Spleen (tissue), 11 donors: ENCODE measurements around the gene UBR2. TPM values are rescaled to one million over a fixed set of nuclear protein-coding genes. Genes with fewer than 3 reads are reported as not detected.

Source experiments
- DNase-seq: peaks from one replicate; pipeline ENCODE4 v3.0.0-alpha.2; 2020
- H3K27ac ChIP-seq, 8 donors: fragments of 200-600 bp; sonication (generic) in 7 of 8; 1 replicate in 4 of 8; 2 replicates in 4 of 8; pipeline versions ENCODE4 v1.5.0 to v1.8.0; 2016 to 2021; ENCODE audit warnings: inconsistent platforms in 4 of 8, mild to moderate bottlenecking in 4 of 8, moderate library complexity in 1 of 8
- H3K27me3 ChIP-seq, 7 donors: fragments of 200-600 bp; sonication (generic) in 6 of 7; replicated peaks in 1 of 7; 1 replicate in 4 of 7; 2 replicates in 3 of 7; pipeline versions ENCODE4 v1.5.0 to v1.8.0; 2016 to 2021; ENCODE audit warnings: inconsistent platforms in 3 of 7, mild to moderate bottlenecking in 1 of 7
- H3K36me3 ChIP-seq, 6 donors: fragments of 200-600 bp; sonication (generic) in 5 of 6; 1 replicate in 4 of 6; 2 replicates in 2 of 6; pipeline versions ENCODE4 v1.5.0 to v1.8.0; 2016 to 2021; ENCODE audit warnings: inconsistent platforms in 2 of 6
- H3K4me1 ChIP-seq, 6 donors: fragments of 200-600 bp; sonication (generic) in 5 of 6; 1 replicate in 3 of 6; 2 replicates in 3 of 6; pipeline versions ENCODE4 v1.5.0 to v1.8.0; 2016 to 2021; ENCODE audit warnings: inconsistent platforms in 3 of 6
- H3K4me3 ChIP-seq, 8 donors: fragments of 200-600 bp; sonication (generic) in 7 of 8; 1 replicate in 4 of 8; 2 replicates in 4 of 8; pipeline versions ENCODE4 v1.5.0 to v1.8.0; 2016 to 2021; ENCODE audit warnings: inconsistent platforms in 4 of 8, mild to moderate bottlenecking in 4 of 8, moderate library complexity in 2 of 8
- H3K9me3 ChIP-seq, 8 donors: fragments of 200-600 bp; sonication (generic) in 7 of 8; 1 replicate in 4 of 8; 2 replicates in 4 of 8; pipeline versions ENCODE4 v1.5.0 to v1.8.0; 2016 to 2021; ENCODE audit warnings: inconsistent platforms in 4 of 8
- POLR2A ChIP-seq, 3 donors: fragments of 450-650 bp; IDR thresholded peaks; one replicate each; pipeline ENCODE4 v1.5.1; 2017; ENCODE audit warnings: antibody characterized with exemption in 3 of 3, mild to moderate bottlenecking in 1 of 3
- POLR2AphosphoS5 ChIP-seq, 3 donors: sonication (generic); formaldehyde crosslinking; IDR thresholded peaks; one replicate each; pipeline ENCODE4 v1.5.1; 2017; ENCODE audit warnings: antibody characterized with exemption in 3 of 3
- WGBS, 5 donors: extraction: QIAGEN DNeasy Blood & Tissue Kit in 3 of 5; methylation state at CpG; one replicate each; pipeline versions ENCODE4 v1.1.5 to v1.1.7; 2013 to 2018; 5-methylcytosine and 5-hydroxymethylcytosine counted together
- intact Hi-C: fragments of 100-400 bp; cut with DNase I; formaldehyde crosslinking; loops from one replicate; pipeline ENCODE4 v1.15.0; 2023; ENCODE audit warnings: low total_unique reads
- polyA plus RNA-seq, 3 donors: library from polyadenylated mRNA; stranded (reverse); fragments of 200-250 nt; gene quantifications; one replicate each; pipeline ENCODE4 v1.2.1, GENCODE V29; 2013
- total RNA-seq, 7 donors: library from RNA; depleted of rRNA in 3 of 7; stranded (reverse); fragments of >200 nt in 3 of 7; fragmentation: NEBNext Ultra II Directional in 4 of 7; extraction: Animal tissue kit (Norgen Biotek cat#: 25700) in 4 of 7; gene quantifications; one replicate each; pipeline versions ENCODE4 v1.1.0 to v1.2.1, GENCODE V29; 2016 to 2021
- TF ChIP-seq, protein P1 (sequence below), 11 experiments: fragments of 200-600 bp in 7 of 11; fragments of 450-650 bp in 4 of 11; sonication (generic) in 4 of 11; IDR thresholded peaks in 8 of 11; conservative IDR thresholded peaks in 3 of 11; 1 replicate in 7 of 11; 2 replicates in 4 of 11; pipeline versions ENCODE4 v1.4.0 to v1.8.0; 2016 to 2021; ENCODE audit warnings: antibody characterized with exemption in 11 of 11, inconsistent platforms in 4 of 11, mild to moderate bottlenecking in 1 of 11
- donor health status: healthy with polysubstance abuse.
- donor health status: DM: no; HTN: no; CAD: no; lungs with moderate emphysema.
- donor health status: DM: no; HTN: no; CAD: no.
- donor health status: Bipolar disorder and iron deficiency.
- donor health status: healthy.
- donor health status: DM: no; HTN: no; CAD: no.
- donor health status: DM: yes; HTN: yes; CAD: no.

UBR2 gene
- total and polyA plus RNA-seq, 10 donors: 7.4 to 51.8 (median 43.7) TPM

DNA sequence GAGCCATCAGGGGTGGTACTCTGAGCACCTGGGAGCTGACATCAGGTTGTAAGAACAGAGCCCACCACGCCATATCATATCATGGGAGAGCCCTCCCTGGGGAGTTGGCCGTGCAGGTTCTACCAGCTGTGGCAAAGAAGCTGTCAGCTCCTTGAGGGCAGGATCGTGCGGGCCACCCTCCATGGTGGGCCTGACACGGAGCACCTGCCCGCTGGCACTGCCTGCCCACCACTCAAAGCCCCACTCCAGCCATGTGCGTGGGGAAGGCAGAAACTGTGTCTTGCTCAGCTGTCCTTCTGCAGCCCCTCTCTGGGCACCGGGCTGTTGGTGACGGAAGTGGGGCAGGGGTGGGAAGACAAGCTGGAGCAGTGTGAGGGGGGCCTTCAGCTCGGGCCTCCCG is 144.3 kb downstream of the UBR2 start:
- Histone ChIP-seq H3K9me3 (peaks cover 0 to 14% (median 9%) of the 10 kb centered on the region in 8 donors), H3K4me1 (no peaks in the 10 kb centered on the region), H3K4me3 (no peak overlapping the region), H3K27me3 (no peaks in the 10 kb centered on the region), H3K27ac (no peak overlapping the region), H3K36me3 (no peaks in the 10 kb centered on the region)
- TF ChIP-seq, protein P1, sequence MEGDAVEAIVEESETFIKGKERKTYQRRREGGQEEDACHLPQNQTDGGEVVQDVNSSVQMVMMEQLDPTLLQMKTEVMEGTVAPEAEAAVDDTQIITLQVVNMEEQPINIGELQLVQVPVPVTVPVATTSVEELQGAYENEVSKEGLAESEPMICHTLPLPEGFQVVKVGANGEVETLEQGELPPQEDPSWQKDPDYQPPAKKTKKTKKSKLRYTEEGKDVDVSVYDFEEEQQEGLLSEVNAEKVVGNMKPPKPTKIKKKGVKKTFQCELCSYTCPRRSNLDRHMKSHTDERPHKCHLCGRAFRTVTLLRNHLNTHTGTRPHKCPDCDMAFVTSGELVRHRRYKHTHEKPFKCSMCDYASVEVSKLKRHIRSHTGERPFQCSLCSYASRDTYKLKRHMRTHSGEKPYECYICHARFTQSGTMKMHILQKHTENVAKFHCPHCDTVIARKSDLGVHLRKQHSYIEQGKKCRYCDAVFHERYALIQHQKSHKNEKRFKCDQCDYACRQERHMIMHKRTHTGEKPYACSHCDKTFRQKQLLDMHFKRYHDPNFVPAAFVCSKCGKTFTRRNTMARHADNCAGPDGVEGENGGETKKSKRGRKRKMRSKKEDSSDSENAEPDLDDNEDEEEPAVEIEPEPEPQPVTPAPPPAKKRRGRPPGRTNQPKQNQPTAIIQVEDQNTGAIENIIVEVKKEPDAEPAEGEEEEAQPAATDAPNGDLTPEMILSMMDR (IDR thresholded peaks at IDR 0.05 in 8 of 11, conservative IDR thresholded peaks at IDR 0.05 in 3 of 11): no peak
- no peak for TF ChIP-seq POLR2AphosphoS5 (IDR thresholded peaks at IDR 0.05)
- TF ChIP-seq POLR2A (IDR thresholded peaks at IDR 0.05): no peak
- 76 to 93% (median 91%) methylated on average over 2 to 11 of the region's 11 CpGs for WGBS, 5 donors
- intact Hi-C loops: no loop called here
- no peak for DNase-seq

GRCh38 chr6:42709871-42710270 is 146.0 kb downstream of the UBR2 start:
- peaks cover 0 to 14% (median 9%) of the 10 kb centered on the region in 8 donors for H3K9me3 ChIP-seq
- DNase-seq: no peak
- H3K36me3 ChIP-seq: no peaks in the 10 kb centered on the region
- WGBS, 5 donors: 88 to 96% (median 91%) methylated on average over 6 of the region's 6 CpGs
- H3K27ac ChIP-seq: no peak overlapping the region
- H3K4me3 ChIP-seq: no peak overlapping the region
- H3K4me1 ChIP-seq: no peaks in the 10 kb centered on the region
- TF ChIP-seq, protein P1 (IDR thresholded peaks at IDR 0.05 in 8 of 11, conservative IDR thresholded peaks at IDR 0.05 in 3 of 11): no peak
- TF ChIP-seq POLR2A (IDR thresholded peaks at IDR 0.05) (no peak), POLR2AphosphoS5 (IDR thresholded peaks at IDR 0.05) (no peak)
- intact Hi-C loops: no loop called here
- no peaks in the 10 kb centered on the region for H3K27me3 ChIP-seq

DNA sequence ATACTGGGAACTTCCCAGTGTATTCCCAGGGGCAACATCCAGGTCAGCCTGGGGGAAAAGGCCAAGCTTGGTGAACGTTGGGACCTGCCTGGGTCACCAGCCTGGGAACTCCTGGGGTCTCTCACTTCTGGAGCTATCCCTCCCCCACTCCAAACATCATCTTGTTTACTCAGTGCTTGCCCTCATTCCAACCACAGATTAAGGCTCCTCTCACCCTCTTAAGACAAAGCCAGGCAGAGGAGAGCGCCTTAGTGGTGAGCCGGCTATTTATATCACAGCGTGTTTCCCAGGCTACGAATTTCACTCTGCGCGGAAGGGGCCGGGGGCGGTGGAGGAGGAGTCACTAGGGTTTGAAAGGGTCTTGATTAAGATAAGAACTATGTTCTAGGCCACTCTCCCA is 146.5 kb downstream of the UBR2 start:
- no peak for DNase-seq
- Histone ChIP-seq H3K4me1 (no peaks in the 10 kb centered on the region), H3K4me3 (no peak overlapping the region), H3K36me3 (no peaks in the 10 kb centered on the region), H3K9me3 (peaks cover 0 to 14% (median 9%) of the 10 kb centered on the region in 8 donors), H3K27ac (no peak overlapping the region), H3K27me3 (no peaks in the 10 kb centered on the region)
- TF ChIP-seq, protein P1 (IDR thresholded peaks at IDR 0.05 in 8 of 11, conservative IDR thresholded peaks at IDR 0.05 in 3 of 11): no peak
- TF ChIP-seq POLR2A (IDR thresholded peaks at IDR 0.05): no peak
- no peak for TF ChIP-seq POLR2AphosphoS5 (IDR thresholded peaks at IDR 0.05)
- 57 to 72% (median 63%) methylated on average over 9 of the region's 9 CpGs for WGBS, 5 donors
- intact Hi-C loops: no loop called here

DNA sequence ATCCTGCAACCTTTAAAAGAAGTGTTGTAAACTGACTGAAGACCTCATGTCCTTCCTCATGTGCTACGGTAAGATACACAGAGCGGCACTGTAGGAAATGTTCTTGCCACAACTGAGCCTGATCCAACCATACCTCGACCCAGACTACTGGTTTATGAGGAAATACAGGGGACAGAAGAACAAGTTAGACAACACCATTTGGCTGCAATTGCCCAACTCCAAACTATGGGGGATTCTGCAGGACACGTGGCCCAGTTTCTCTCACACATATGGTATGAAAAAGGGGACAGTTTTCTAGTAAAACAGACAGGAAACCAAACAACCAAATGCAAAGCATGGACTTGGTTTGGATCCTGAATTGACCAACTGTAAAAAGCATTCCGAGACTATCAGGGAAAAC is 148.1 kb downstream of the UBR2 start:
- no peak for DNase-seq
- WGBS, 5 donors: 79 to 93% (median 80%) methylated on average over 5 of the region's 5 CpGs
- TF ChIP-seq POLR2A (IDR thresholded peaks at IDR 0.05) (no peak), POLR2AphosphoS5 (IDR thresholded peaks at IDR 0.05) (no peak)
- TF ChIP-seq, protein P1 (IDR thresholded peaks at IDR 0.05 in 8 of 11, conservative IDR thresholded peaks at IDR 0.05 in 3 of 11): no peak
- H3K36me3 ChIP-seq: no peaks in the 10 kb centered on the region
- no peaks in the 10 kb centered on the region for H3K4me1 ChIP-seq
- peaks cover 0 to 14% (median 9%) of the 10 kb centered on the region in 8 donors for H3K9me3 ChIP-seq
- H3K27ac ChIP-seq: no peak overlapping the region
- no peak overlapping the region for H3K4me3 ChIP-seq
- no peaks in the 10 kb centered on the region for H3K27me3 ChIP-seq
- intact Hi-C loops: no loop called here
